Measurements from ENCODE around the gene USP31.

USP31 gene

GRCh38 chr16:23051587-23051986, 97.7 kb downstream of the USP31 start:
- Histone ChIP-seq H3K27ac (ENCODE audit: low read length) (no peak overlapping the region), H3K4me2 (ENCODE audit: insufficient read depth, low read length) (no peak overlapping the region), H3K27me3 (ENCODE audit: insufficient read depth, low read length, poor library complexity) (peaks cover 17% of the 10 kb centered on the region), H3K79me2 (ENCODE audit: insufficient read depth, low read length) (no peaks in the 10 kb centered on the region), H4K20me1 (ENCODE audit: insufficient read depth, low read length) (no peaks in the 10 kb centered on the region; the same call in 1 of the 2 replicates), H3K36me3 (ENCODE audit: insufficient read depth, low read length) (no peaks in the 10 kb centered on the region), H3K9me3 (ENCODE audit: insufficient read depth, low read length, severe bottlenecking) (no peaks in the 10 kb centered on the region), H3K9ac (ENCODE audit: low read depth, low read length) (no peak overlapping the region), H3K4me1 (ENCODE audit: insufficient read depth, low read length) (no peaks in the 10 kb centered on the region), H3K4me3 (ENCODE audit: low read depth in 1 of 2, low read length in 2 of 2) (no peak overlapping the region), H2AFZ (ENCODE audit: low read depth, low read length) (no peak overlapping the region)
- DNase-seq (no peak), ATAC-seq (ENCODE audit: insufficient read depth, low read depth) (no peak)
- TF ChIP-seq CTCF (IDR thresholded peaks at IDR 0.05; ENCODE audit: borderline replicate concordance, extremely low read depth, low read length, poor library complexity, severe bottlenecking), result no peak
- no peak for TF ChIP-seq EZH2 (IDR thresholded peaks at IDR 0.05; ENCODE audit: borderline replicate concordance, low read depth, low read length, severe bottlenecking)

DNA sequence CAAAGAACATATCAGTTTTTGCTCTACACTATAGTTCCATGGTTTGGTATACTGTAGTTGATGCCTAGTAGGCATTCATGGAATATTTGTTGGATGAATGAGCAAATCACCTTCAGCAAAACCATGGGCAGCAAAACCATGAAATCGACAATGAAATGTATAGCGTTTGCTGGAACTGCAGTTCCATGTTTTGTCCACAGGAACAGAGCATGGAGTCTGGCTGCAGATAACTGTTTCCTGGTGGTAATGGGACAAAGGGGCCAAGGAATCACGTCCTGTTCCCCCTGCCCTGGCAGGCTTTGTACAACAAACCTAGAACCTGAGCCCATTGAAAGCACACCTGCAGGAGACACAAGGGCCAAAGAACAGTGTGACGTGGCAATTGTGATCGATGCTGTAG, 101.1 kb downstream of the USP31 start:
- H3K27me3 ChIP-seq (ENCODE audit: insufficient read depth, low read length, poor library complexity), result peaks cover 14% of the 10 kb centered on the region
- no peak overlapping the region for H3K4me2 ChIP-seq (ENCODE audit: insufficient read depth, low read length)

GRCh38 chr16:23045025-23045424, 104.2 kb downstream of the USP31 start:
- Histone ChIP-seq H3K4me3 (ENCODE audit: low read depth in 1 of 2, low read length in 2 of 2) (no peak overlapping the region), H3K27ac (ENCODE audit: low read length) (no peak overlapping the region), H3K9ac (ENCODE audit: low read depth, low read length) (no peak overlapping the region), H3K27me3 (ENCODE audit: insufficient read depth, low read length, poor library complexity) (peaks cover 6% of the 10 kb centered on the region), H3K36me3 (ENCODE audit: insufficient read depth, low read length) (no peaks in the 10 kb centered on the region), H3K4me1 (ENCODE audit: insufficient read depth, low read length) (no peaks in the 10 kb centered on the region), H3K79me2 (ENCODE audit: insufficient read depth, low read length) (no peaks in the 10 kb centered on the region), H3K4me2 (ENCODE audit: insufficient read depth, low read length) (no peak overlapping the region), H3K9me3 (ENCODE audit: insufficient read depth, low read length, severe bottlenecking) (no peaks in the 10 kb centered on the region), H2AFZ (ENCODE audit: low read depth, low read length) (no peak overlapping the region), H4K20me1 (ENCODE audit: insufficient read depth, low read length) (no peaks in the 10 kb centered on the region)
- DNase-seq, result no peak
- ATAC-seq (ENCODE audit: insufficient read depth, low read depth), result no peak
- TF ChIP-seq EZH2 (IDR thresholded peaks at IDR 0.05; ENCODE audit: borderline replicate concordance, low read depth, low read length, severe bottlenecking), result no peak

More for the DNA sequence above, 101.1 kb downstream of the USP31 start:
- H3K4me1 ChIP-seq (ENCODE audit: insufficient read depth, low read length), result no peaks in the 10 kb centered on the region
- no peaks in the 10 kb centered on the region; the same call in 1 of the 2 replicates for H4K20me1 ChIP-seq (ENCODE audit: insufficient read depth, low read length)
- H3K36me3 ChIP-seq (ENCODE audit: insufficient read depth, low read length), result no peaks in the 10 kb centered on the region
- no peaks in the 10 kb centered on the region for H3K79me2 ChIP-seq (ENCODE audit: insufficient read depth, low read length)
- TF ChIP-seq CTCF (IDR thresholded peaks at IDR 0.05; ENCODE audit: borderline replicate concordance, extremely low read depth, low read length, poor library complexity, severe bottlenecking) (no peak), EZH2 (IDR thresholded peaks at IDR 0.05; ENCODE audit: borderline replicate concordance, low read depth, low read length, severe bottlenecking) (no peak)
- no peak overlapping the region for H3K4me3 ChIP-seq (ENCODE audit: low read depth in 1 of 2, low read length in 2 of 2)
- H3K9ac ChIP-seq (ENCODE audit: low read depth, low read length), result no peak overlapping the region
- H3K9me3 ChIP-seq (ENCODE audit: insufficient read depth, low read length, severe bottlenecking), result no peaks in the 10 kb centered on the region
- ATAC-seq (ENCODE audit: insufficient read depth, low read depth) (no peak), DNase-seq (no peak)
- H3K27ac ChIP-seq (ENCODE audit: low read length), result no peak overlapping the region
- H2AFZ ChIP-seq (ENCODE audit: low read depth, low read length), result no peak overlapping the region

DNA sequence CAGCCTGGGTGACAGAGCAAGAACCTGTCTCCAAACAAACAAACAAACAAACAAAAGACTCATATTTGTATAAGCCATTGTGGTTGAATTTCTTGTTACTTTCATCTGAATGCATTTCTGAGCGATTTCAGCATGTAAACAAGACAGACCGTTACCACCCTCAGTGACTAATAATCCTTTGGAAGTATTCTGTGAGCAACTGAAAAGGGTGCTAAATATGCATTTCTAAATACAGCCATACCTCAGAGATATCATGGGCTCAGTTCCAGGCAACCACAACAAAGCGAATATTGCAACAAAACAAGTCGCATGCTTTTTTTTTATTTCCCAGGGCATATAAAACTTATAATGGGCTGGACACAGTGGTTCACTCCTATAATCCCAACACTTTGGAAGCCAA, 109.0 kb downstream of the USP31 start:
- Histone ChIP-seq H3K36me3 (ENCODE audit: insufficient read depth, low read length) (no peaks in the 10 kb centered on the region), H4K20me1 (ENCODE audit: insufficient read depth, low read length) (no peaks in the 10 kb centered on the region), H3K9ac (ENCODE audit: low read depth, low read length) (no peak overlapping the region), H3K79me2 (ENCODE audit: insufficient read depth, low read length) (no peaks in the 10 kb centered on the region), H3K4me2 (ENCODE audit: insufficient read depth, low read length) (no peak overlapping the region), H2AFZ (ENCODE audit: low read depth, low read length) (no peak overlapping the region), H3K27ac (ENCODE audit: low read length) (no peak overlapping the region), H3K4me1 (ENCODE audit: insufficient read depth, low read length) (no peaks in the 10 kb centered on the region), H3K9me3 (ENCODE audit: insufficient read depth, low read length, severe bottlenecking) (no peaks in the 10 kb centered on the region), H3K4me3 (ENCODE audit: low read depth in 1 of 2, low read length in 2 of 2) (no peak overlapping the region), H3K27me3 (ENCODE audit: insufficient read depth, low read length, poor library complexity) (no peaks in the 10 kb centered on the region)
- DNase-seq (no peak), ATAC-seq (ENCODE audit: insufficient read depth, low read depth) (no peak)
- TF ChIP-seq EZH2 (IDR thresholded peaks at IDR 0.05; ENCODE audit: borderline replicate concordance, low read depth, low read length, severe bottlenecking), result no peak
- TF ChIP-seq CTCF (IDR thresholded peaks at IDR 0.05; ENCODE audit: borderline replicate concordance, extremely low read depth, low read length, poor library complexity, severe bottlenecking), result no peak
